ENCODE results near the gene AGGF1.
A peak's percentile ranks its signal among the peaks of the same experiment; 100 is the strongest.

Gene AGGF1

GRCh38 chr5:77030097-77031071 lies at the start of gene AGGF1:
Gene AGGF1, plus strand, starts transcription at chr5:77030404. Its CDS starts 363 bp downstream, at chr5:77030767.
- peak; percentile 95 for DNase-seq (ENCODE audit: low read depth)
- TF ChIP-seq MYC (IDR thresholded peaks at IDR 0.05; ENCODE audit: low read depth, low read length) (peak; percentile 90), POLR2A (IDR thresholded peaks at IDR 0.05; ENCODE audit: extremely low read depth, insufficient read length) (peak; percentile 89), MAX (IDR thresholded peaks at IDR 0.05; ENCODE audit: low read depth, low read length) (peak; percentile 92), CTCF (IDR thresholded peaks at IDR 0.05; ENCODE audit: low read depth, low read length) (no peak)

GRCh38 chr5:76980518-76981144 lies 49.6 kb upstream of the AGGF1 start:
- DNase-seq (ENCODE audit: low read depth), result no peak
- TF ChIP-seq POLR2A (IDR thresholded peaks at IDR 0.05; ENCODE audit: extremely low read depth, insufficient read length), result no peak
- no peak for TF ChIP-seq MYC (IDR thresholded peaks at IDR 0.05; ENCODE audit: low read depth, low read length)
- TF ChIP-seq MAX (IDR thresholded peaks at IDR 0.05; ENCODE audit: low read depth, low read length), result no peak
- no peak for TF ChIP-seq CTCF (IDR thresholded peaks at IDR 0.05; ENCODE audit: low read depth, low read length)
- H3K4me3 ChIP-seq (ENCODE audit: low read depth, low read length), result no peak overlapping the region

More at GRCh38 chr5:77030097-77031071, at the start of gene AGGF1:
- H3K4me3 ChIP-seq (ENCODE audit: low read depth, low read length), result peak within 1 kb of the TSS; percentile 83

- no peak overlapping the region for H3K4me3 ChIP-seq (ENCODE audit: low read depth, low read length)
- DNase-seq (ENCODE audit: low read depth), result no peak
- no peak for TF ChIP-seq MYC (IDR thresholded peaks at IDR 0.05; ENCODE audit: low read depth, low read length)
- TF ChIP-seq CTCF (IDR thresholded peaks at IDR 0.05; ENCODE audit: low read depth, low read length), result no peak
- TF ChIP-seq POLR2A (IDR thresholded peaks at IDR 0.05; ENCODE audit: extremely low read depth, insufficient read length), result no peak
- TF ChIP-seq MAX (IDR thresholded peaks at IDR 0.05; ENCODE audit: low read depth, low read length), result no peak
These were observed 47.8 kb upstream of the AGGF1 start for GRCh38 chr5:76982450-76982849.

GRCh38 chr5:76983468-76983867 lies 46.7 kb upstream of the AGGF1 start:
- TF ChIP-seq MYC (IDR thresholded peaks at IDR 0.05; ENCODE audit: low read depth, low read length), result no peak
- no peak for TF ChIP-seq POLR2A (IDR thresholded peaks at IDR 0.05; ENCODE audit: extremely low read depth, insufficient read length)
- no peak for TF ChIP-seq CTCF (IDR thresholded peaks at IDR 0.05; ENCODE audit: low read depth, low read length)
- TF ChIP-seq MAX (IDR thresholded peaks at IDR 0.05; ENCODE audit: low read depth, low read length), result no peak
- H3K4me3 ChIP-seq (ENCODE audit: low read depth, low read length), result no peak overlapping the region
- DNase-seq (ENCODE audit: low read depth), result no peak

GRCh38 chr5:76986825-76987526 lies 43.2 kb upstream of the AGGF1 start:
- no peak for TF ChIP-seq MYC (IDR thresholded peaks at IDR 0.05; ENCODE audit: low read depth, low read length)
- no peak for TF ChIP-seq MAX (IDR thresholded peaks at IDR 0.05; ENCODE audit: low read depth, low read length)
- TF ChIP-seq CTCF (IDR thresholded peaks at IDR 0.05; ENCODE audit: low read depth, low read length), result no peak
- H3K4me3 ChIP-seq (ENCODE audit: low read depth, low read length), result no peak overlapping the region
- no peak for DNase-seq (ENCODE audit: low read depth)

All from NB4 (cell line).